HFF-Myc (cell line): ENCODE data around the gene IFI27L1.

Experiments used
- DNase-seq: peaks from one replicate; pipeline ENCODE4 v3.0.0-alpha.2; 2011; ENCODE audit warnings: low read depth; ENCODE audit errors: extremely low read depth
- H3K4me3 ChIP-seq: replicated peaks from 2 replicates; pipeline ENCODE4 v1.5.1; 2011; ENCODE audit warnings: low read depth, mild to moderate bottlenecking, control low read depth, low read length
- TF ChIP-seq, protein P1 (sequence below): IDR thresholded peaks from 2 replicates; pipeline ENCODE4 v1.5.1; 2012; ENCODE audit warnings: mild to moderate bottlenecking, low read depth, low read length, control low read depth; ENCODE audit errors: missing control alignments

IFI27L1 gene

DNA sequence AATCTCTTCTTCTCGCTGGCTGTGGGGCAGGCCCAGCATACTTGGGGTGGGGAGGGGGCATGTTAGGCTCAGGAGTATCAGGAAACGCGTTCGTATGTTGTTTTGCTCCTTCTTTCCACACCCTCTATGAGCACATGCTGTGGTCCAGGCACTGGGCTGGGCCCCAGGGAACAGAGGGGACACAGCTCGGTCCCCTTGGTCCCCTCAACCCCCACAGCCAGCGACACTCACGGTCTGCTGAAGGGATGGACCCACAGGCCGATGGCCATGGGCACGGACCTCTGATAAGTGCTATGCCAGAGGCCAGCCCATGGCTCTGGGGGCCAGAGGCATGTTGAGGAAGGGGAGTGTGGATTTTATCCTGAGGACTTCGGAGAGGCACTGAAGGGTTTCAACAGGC lies 35.6 kb downstream of the IFI27L1 start:
- TF ChIP-seq, protein P1, sequence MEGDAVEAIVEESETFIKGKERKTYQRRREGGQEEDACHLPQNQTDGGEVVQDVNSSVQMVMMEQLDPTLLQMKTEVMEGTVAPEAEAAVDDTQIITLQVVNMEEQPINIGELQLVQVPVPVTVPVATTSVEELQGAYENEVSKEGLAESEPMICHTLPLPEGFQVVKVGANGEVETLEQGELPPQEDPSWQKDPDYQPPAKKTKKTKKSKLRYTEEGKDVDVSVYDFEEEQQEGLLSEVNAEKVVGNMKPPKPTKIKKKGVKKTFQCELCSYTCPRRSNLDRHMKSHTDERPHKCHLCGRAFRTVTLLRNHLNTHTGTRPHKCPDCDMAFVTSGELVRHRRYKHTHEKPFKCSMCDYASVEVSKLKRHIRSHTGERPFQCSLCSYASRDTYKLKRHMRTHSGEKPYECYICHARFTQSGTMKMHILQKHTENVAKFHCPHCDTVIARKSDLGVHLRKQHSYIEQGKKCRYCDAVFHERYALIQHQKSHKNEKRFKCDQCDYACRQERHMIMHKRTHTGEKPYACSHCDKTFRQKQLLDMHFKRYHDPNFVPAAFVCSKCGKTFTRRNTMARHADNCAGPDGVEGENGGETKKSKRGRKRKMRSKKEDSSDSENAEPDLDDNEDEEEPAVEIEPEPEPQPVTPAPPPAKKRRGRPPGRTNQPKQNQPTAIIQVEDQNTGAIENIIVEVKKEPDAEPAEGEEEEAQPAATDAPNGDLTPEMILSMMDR: no peak
- DNase-seq: no peak
- no peak overlapping the region for H3K4me3 ChIP-seq

- no peak for DNase-seq
- no peak overlapping the region for H3K4me3 ChIP-seq
- TF ChIP-seq, protein P1: no peak
Observed at GRCh38 chr14:94117856-94118255, 36.7 kb downstream of the IFI27L1 start.

DNA sequence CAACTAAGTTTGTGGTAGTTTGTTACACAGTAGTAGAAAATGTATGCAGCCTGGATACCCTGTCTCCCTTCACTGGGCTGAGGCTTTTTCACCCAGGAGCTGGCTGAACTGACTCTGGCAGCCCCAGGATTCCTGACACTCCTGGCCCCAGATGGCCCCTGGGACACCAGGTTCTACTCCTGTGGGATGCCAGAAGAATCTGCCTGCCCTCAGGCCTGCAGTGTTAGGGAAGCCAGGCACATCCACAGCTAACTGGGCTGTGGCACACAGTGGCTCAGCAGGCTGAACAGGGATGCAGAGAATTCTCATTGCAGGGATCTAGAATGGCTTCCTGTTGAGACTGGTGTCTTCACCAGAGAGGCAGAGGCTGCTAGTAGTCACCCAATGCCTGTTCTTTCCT lies 38.0 kb downstream of the IFI27L1 start:
- TF ChIP-seq, protein P1: no peak
- DNase-seq: no peak
- no peak overlapping the region for H3K4me3 ChIP-seq

DNA sequence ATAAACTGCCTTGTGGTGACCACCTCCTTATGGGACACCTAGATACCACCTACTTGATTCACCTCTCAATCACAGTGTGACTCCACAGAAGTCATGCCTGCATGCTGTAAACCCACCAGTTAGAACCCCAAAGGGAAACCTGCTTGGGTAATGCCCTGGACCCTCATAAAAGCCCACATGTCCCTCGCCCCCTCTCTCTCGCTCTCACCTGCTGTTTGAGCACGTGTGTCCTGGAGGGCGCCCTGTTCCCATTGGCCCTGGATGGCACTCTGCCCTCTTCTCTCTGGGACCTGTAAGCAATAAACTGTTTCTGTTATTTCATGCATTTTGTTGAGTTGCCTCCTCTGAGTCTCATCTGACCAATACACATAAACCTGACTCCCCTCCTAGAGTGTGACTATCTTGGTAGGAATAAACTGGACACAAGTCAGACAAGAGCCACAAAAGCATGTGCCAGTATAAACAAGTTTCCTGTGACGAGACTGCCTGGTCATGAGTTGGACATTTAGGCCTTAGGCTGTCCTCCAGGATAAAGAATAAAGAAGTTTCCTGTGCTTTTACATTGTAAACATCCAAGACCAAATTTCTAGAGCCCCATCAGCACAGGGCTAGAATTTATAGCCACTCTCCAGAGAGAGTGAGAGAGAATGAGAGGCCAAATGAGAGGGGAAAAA lies 39.7 kb downstream of the IFI27L1 start:
- no peak for DNase-seq
- TF ChIP-seq, protein P1: no peak
- no peak overlapping the region for H3K4me3 ChIP-seq

- H3K4me3 ChIP-seq: no peak overlapping the region
- TF ChIP-seq, protein P1: no peak
- no peak for DNase-seq
Observed at GRCh38 chr14:94121485-94121884, 40.4 kb downstream of the IFI27L1 start.

- no peak overlapping the region for H3K4me3 ChIP-seq
- DNase-seq: no peak
- TF ChIP-seq, protein P1: no peak
Observed at GRCh38 chr14:94122438-94122837, 41.3 kb downstream of the IFI27L1 start.

- TF ChIP-seq, protein P1: no peak
- no peak for DNase-seq
- H3K4me3 ChIP-seq: no peak overlapping the region
Observed at GRCh38 chr14:94123296-94123695, 42.2 kb downstream of the IFI27L1 start.
